ENCODE results near the gene TMC2.
A peak's percentile ranks its signal among the peaks of the same experiment; 100 is the strongest.

Gene TMC2

DNA sequence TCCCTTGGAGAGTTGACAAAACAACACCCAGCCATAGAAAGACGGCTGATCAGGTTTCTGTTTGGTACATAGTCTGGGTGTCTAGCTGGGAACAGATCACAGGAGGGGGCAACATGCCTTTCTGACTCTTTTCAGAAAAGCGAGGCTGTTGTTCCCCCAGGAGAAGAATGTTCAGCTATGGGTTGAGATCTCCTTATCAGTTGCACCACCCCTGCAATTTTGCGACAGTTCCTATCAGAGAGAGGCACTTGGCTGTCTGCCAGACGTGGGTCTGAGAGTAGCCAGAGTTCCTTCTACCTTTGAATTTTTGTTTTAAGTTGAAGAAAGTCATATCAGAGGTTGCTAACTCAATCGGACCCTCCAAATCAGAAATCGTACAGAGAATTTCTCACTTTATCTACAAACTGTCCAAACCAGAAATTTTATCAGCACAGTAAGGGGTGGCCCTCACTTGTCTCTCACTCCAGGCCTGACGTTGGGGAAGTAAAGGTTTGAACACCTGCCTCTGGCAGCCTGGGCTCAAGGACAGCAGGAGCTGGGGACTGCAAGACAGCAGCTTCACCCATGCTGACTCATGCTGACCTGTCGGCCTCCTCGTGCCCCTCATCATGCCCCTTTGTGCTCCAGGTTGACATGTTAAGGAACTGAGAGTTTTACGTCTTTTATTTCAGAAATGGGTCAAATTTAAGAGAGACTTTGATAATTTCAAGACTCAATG, 42.3 kb downstream of the TMC2 start:
- DNase-seq (ENCODE audit: low read depth, low spot score): no peak

DNA sequence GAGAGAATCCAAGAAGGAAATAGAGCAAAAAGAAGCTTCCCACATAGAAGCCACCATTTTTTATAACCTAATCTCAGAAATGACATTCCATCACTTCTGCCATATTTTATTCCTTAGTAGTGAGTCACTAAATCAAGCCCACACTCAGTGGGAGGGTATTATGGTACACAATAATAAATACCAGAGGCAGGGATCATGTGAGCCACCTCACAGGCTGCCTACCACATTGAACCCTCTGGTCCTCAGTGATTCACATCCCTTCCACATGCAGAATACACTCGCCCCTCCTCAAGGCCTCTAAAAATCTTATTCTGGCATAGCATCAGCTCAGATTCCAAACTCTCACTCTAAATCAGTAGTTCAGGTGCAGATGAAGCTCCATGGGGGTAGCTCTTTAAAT, 49.4 kb downstream of the TMC2 start:
- H3K27ac ChIP-seq (ENCODE audit: low read length): no peak overlapping the region
- no peaks in the 10 kb centered on the region for H3K36me3 ChIP-seq (ENCODE audit: control insufficient read depth, insufficient read depth, low read length)
- H3K27me3 ChIP-seq (ENCODE audit: control insufficient read depth, insufficient read depth, low read length): no peaks in the 10 kb centered on the region
- H3K4me3 ChIP-seq (ENCODE audit: low read length): no peak overlapping the region
- no peak for DNase-seq (ENCODE audit: low read depth, low spot score)
- no CpG with 5 or more reads among the region's 1 CpG for whole genome bisulfite sequencing (ENCODE audit: insufficient coverage, insufficient read length)
- H3K4me1 ChIP-seq (ENCODE audit: control insufficient read depth, insufficient read depth, low read length): no peaks in the 10 kb centered on the region
- no peaks in the 10 kb centered on the region for H3K9me3 ChIP-seq (ENCODE audit: control insufficient read depth, insufficient read depth, low read length)

More for the DNA sequence above, 42.3 kb downstream of the TMC2 start:
- WGBS (ENCODE audit: insufficient coverage, insufficient read length): no CpG with 5 or more reads among the region's 10 CpGs
- Histone ChIP-seq H3K4me3 (ENCODE audit: low read length) (no peak overlapping the region), H3K9me3 (ENCODE audit: control insufficient read depth, insufficient read depth, low read length) (no peaks in the 10 kb centered on the region), H3K27ac (ENCODE audit: low read length) (no peak overlapping the region), H3K4me1 (ENCODE audit: control insufficient read depth, insufficient read depth, low read length) (no peaks in the 10 kb centered on the region), H3K36me3 (ENCODE audit: control insufficient read depth, insufficient read depth, low read length) (no peaks in the 10 kb centered on the region), H3K27me3 (ENCODE audit: control insufficient read depth, insufficient read depth, low read length) (no peaks in the 10 kb centered on the region)

DNA sequence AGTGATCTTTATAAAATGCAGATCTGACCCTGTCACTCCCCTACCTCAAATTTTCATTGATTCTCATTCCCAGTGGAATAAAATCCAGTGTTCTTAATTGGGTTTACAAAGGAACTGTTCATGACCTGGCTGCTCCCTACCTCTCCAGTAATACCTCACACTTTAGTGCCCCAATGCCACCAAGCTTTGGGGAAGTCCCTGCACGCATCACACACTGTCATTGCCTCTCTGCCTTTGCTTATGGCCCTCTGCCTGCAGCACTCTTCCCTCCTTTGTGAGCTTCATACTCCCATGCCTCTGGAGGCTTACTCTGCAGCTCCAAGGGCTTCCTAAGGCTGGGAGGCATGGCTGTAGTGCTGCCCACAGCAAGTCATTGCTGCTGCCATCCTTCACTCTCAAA, 57.4 kb downstream of the TMC2 start:
- H3K27me3 ChIP-seq (ENCODE audit: control insufficient read depth, insufficient read depth, low read length): no peaks in the 10 kb centered on the region
- no peaks in the 10 kb centered on the region for H3K36me3 ChIP-seq (ENCODE audit: control insufficient read depth, insufficient read depth, low read length)
- 0 out of 2 replicates have a peak, but pooled peaks cover 2% of the 10 kb centered on the region for H3K4me1 ChIP-seq (ENCODE audit: control insufficient read depth, insufficient read depth, low read length)
- H3K27ac ChIP-seq (ENCODE audit: low read length): no peak overlapping the region
- DNase-seq (ENCODE audit: low read depth, low spot score): no peak
- no peaks in the 10 kb centered on the region for H3K9me3 ChIP-seq (ENCODE audit: control insufficient read depth, insufficient read depth, low read length)
- no peak overlapping the region for H3K4me3 ChIP-seq (ENCODE audit: low read length)
- WGBS (ENCODE audit: insufficient coverage, insufficient read length): no CpG with 5 or more reads among the region's 1 CpG

DNA sequence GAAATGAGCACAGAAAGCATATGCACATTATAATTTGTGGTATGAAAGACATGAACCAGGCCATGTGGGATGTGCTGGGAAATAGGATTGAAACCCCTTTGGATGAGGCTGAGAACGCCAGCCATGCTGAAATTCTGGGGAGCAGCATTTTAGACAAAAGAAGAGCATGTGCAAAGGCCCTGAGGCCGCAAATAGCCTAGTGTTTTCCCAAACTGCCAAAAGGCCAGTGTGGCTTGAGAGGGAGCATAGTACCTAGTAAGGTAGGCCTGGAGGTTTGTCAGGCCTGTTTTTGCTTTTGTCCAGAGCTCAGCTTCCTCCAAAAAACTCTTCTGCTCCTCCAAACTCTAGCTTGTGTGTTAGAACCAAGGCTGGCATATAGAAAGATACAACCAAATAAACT, 58.7 kb downstream of the TMC2 start:
- Histone ChIP-seq H3K27me3 (ENCODE audit: control insufficient read depth, insufficient read depth, low read length) (no peaks in the 10 kb centered on the region; the same call in 1 of the 2 replicates), H3K4me3 (ENCODE audit: low read length) (no peak overlapping the region), H3K9me3 (ENCODE audit: control insufficient read depth, insufficient read depth, low read length) (no peaks in the 10 kb centered on the region), H3K27ac (ENCODE audit: low read length) (no peak overlapping the region), H3K4me1 (ENCODE audit: control insufficient read depth, insufficient read depth, low read length) (0 out of 2 replicates have a peak, but pooled peaks cover 3% of the 10 kb centered on the region), H3K36me3 (ENCODE audit: control insufficient read depth, insufficient read depth, low read length) (no peaks in the 10 kb centered on the region)
- DNase-seq (ENCODE audit: low read depth, low spot score): no peak
- no CpG with 5 or more reads among the region's 2 CpGs for WGBS (ENCODE audit: insufficient coverage, insufficient read length)

DNA sequence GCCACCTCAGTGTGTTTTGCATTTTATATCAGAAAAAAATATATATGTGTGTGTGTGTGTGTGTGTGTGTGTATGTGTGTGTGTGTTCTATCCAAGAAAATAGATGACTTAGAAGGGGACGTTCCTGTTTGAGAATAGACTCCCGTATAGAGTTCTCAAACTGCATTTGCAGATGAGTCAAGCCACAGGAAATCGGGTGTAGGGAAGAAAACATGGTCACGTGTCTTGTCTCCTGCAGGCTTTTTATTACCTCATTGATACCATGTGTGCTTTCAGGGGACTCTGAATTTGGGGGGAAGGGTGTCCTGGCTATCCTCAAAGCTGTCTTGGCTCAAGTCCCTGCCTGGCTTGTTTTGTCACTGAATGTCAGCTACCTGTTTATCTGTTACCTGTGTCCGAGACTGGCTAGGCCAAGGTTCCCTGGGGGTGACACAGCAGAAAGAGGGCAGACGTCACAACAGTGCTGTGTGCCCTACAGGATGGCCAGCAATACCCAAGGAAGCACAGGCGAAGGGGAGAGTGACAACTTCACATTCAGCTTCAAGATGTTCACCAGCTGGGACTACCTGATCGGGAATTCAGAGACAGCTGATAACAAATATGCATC, 60.4 kb downstream of the TMC2 start:
- no peaks in the 10 kb centered on the region; the same call in 1 of the 2 replicates for H3K27me3 ChIP-seq (ENCODE audit: control insufficient read depth, insufficient read depth, low read length)
- WGBS (ENCODE audit: insufficient coverage, insufficient read length): no CpG with 5 or more reads among the region's 8 CpGs
- DNase-seq (ENCODE audit: low read depth, low spot score): no peak

DNA sequence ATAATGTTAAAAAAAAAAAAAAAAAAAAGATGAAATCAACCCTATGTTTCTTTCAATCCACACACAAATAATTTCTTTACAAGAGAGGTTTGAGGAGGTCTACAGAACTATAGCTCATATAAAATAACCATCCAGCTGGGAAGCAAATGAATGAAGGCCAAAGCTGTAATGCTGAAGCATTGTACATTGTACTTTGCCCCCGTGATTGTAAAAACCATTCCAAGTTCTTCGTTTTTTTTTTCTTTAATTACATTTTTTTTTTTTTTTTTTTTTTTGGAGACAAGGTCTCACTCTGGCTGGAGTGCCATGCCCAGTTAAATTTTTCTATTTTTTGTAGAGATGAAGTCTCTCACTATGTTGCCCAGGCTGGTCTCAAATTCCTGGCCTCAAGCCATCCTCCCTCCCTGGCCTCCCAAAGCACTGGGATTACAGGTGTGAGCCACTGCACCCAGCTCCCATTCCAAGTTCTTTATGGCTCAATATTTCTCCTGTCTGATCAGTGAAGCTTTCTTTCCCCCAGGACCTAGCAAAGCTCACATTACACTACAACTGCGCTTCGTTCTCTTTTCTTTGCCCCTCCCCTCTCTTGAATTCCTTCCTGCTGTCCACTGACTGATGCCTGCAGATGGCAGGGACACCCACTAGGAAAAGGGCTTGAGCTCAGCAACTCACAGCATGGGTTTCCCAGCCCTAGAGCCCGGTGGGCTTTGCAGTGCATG, 63.1 kb downstream of the TMC2 start:
- WGBS (ENCODE audit: insufficient coverage, insufficient read length): no CpG with 5 or more reads among the region's 5 CpGs
- no peaks in the 10 kb centered on the region for H3K9me3 ChIP-seq (ENCODE audit: control insufficient read depth, insufficient read depth, low read length)
- H3K27me3 ChIP-seq (ENCODE audit: control insufficient read depth, insufficient read depth, low read length): no peaks in the 10 kb centered on the region; the same call in 1 of the 2 replicates
- H3K4me3 ChIP-seq (ENCODE audit: low read length): no peak overlapping the region
- peak; percentile 5 for DNase-seq (ENCODE audit: low read depth, low spot score)
- H3K36me3 ChIP-seq (ENCODE audit: control insufficient read depth, insufficient read depth, low read length): no peaks in the 10 kb centered on the region
- no peak overlapping the region for H3K27ac ChIP-seq (ENCODE audit: low read length)
- H3K4me1 ChIP-seq (ENCODE audit: control insufficient read depth, insufficient read depth, low read length): 0 out of 2 replicates have a peak, but pooled peaks cover 3% of the 10 kb centered on the region

More for the DNA sequence above, 60.4 kb downstream of the TMC2 start:
- H3K27ac ChIP-seq (ENCODE audit: low read length): no peak overlapping the region
- H3K9me3 ChIP-seq (ENCODE audit: control insufficient read depth, insufficient read depth, low read length): no peaks in the 10 kb centered on the region
- H3K4me1 ChIP-seq (ENCODE audit: control insufficient read depth, insufficient read depth, low read length): 0 out of 2 replicates have a peak, but pooled peaks cover 3% of the 10 kb centered on the region
- H3K4me3 ChIP-seq (ENCODE audit: low read length): no peak overlapping the region
- H3K36me3 ChIP-seq (ENCODE audit: control insufficient read depth, insufficient read depth, low read length): no peaks in the 10 kb centered on the region

DNA sequence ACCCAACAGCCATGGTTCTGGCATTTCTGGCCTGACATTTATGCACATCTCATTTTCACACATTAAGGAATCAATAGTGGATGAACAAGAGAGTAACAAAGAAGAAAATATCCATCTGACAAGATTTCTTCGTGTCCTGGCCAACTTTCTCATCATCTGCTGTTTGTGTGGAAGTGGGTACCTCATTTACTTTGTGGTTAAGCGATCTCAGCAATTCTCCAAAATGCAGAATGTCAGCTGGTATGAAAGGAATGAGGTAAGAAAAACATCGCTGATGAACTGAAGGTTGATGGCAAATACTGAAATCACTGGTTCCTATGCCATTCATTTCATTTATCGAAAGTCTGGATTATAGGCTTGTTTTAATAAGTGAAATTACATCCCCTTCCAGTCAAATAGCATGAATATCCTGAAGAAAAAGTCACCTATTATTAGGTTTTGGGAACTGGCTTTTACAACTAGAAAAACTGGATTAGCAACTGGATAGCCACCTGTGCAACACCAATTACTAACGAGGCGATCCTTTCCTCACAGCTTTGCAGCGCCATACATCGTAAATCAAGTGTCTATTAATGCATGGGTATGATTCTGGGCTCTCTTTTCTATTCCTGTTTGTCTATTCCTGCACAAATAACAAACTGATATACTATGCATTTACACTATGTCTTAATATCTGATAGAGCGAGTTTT, 65.8 kb downstream of the TMC2 start:
- Histone ChIP-seq H3K36me3 (ENCODE audit: control insufficient read depth, insufficient read depth, low read length) (no peaks in the 10 kb centered on the region), H3K9me3 (ENCODE audit: control insufficient read depth, insufficient read depth, low read length) (no peaks in the 10 kb centered on the region; the same call in 1 of the 2 replicates), H3K4me1 (ENCODE audit: control insufficient read depth, insufficient read depth, low read length) (0 out of 2 replicates have a peak, but pooled peaks cover 1% of the 10 kb centered on the region), H3K27me3 (ENCODE audit: control insufficient read depth, insufficient read depth, low read length) (no peaks in the 10 kb centered on the region; the same call in 1 of the 2 replicates), H3K27ac (ENCODE audit: low read length) (no peak overlapping the region), H3K4me3 (ENCODE audit: low read length) (no peak overlapping the region)
- WGBS (ENCODE audit: insufficient coverage, insufficient read length): no CpG with 5 or more reads among the region's 9 CpGs
- DNase-seq (ENCODE audit: low read depth, low spot score): no peak

DNA sequence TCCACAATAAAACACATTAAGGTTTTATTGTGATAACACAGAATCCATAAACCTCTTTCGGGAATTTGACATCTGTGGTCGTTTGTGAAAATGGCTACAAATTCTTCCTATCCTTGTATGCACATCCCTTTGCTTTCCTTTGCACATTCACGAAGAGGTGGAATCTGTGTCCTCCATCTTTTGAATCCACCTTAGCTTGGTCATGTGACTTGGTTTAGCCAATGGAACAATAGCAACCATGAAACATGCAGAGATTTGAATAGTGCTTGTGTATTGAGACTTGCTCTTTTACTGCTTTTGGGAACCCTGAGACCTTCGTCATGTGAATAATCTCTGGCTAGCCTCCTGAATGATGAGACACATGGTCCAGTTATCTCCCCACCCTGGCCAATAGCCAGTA, 66.4 kb downstream of the TMC2 start:
- no peak overlapping the region for H3K27ac ChIP-seq (ENCODE audit: low read length)
- no peak overlapping the region for H3K4me3 ChIP-seq (ENCODE audit: low read length)
- H3K36me3 ChIP-seq (ENCODE audit: control insufficient read depth, insufficient read depth, low read length): no peaks in the 10 kb centered on the region
- WGBS (ENCODE audit: insufficient coverage, insufficient read length): no CpG with 5 or more reads among the region's 4 CpGs
- DNase-seq (ENCODE audit: low read depth, low spot score): no peak
- H3K9me3 ChIP-seq (ENCODE audit: control insufficient read depth, insufficient read depth, low read length): no peaks in the 10 kb centered on the region; the same call in 1 of the 2 replicates
- no peaks in the 10 kb centered on the region; the same call in 1 of the 2 replicates for H3K27me3 ChIP-seq (ENCODE audit: control insufficient read depth, insufficient read depth, low read length)
- H3K4me1 ChIP-seq (ENCODE audit: control insufficient read depth, insufficient read depth, low read length): 0 out of 2 replicates have a peak, but pooled peaks cover 1% of the 10 kb centered on the region

DNA sequence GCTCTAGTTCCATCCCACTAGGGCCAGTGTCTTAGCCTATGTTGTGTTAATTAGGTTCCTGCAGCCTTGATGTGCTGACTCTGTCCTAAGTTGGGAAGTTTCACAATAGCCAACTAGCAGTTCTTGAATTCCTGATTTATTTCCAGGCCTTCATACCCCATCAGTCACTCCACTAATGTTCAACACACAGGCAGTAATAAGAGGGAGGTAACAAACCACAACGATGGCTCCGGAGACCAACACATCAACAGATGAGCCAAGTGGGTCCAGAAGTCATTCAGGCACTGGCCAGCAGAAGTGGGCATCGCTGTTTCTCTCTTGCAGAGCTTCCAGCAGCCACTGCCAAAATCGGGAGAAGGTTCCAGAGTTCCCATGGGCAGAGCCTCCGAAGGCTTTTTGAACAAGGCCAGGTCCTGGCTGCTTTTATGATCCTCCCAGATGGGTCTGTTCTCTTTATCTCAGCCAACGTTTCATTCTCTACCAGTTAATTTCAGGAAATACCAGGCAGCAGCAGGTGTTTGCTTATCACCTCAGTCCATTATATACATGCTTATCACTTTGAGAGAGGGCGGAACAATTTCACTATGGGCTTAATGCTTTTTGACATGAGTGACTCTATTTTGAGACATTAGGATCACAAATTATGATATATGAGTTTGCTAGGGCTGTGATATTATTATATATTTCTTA, 67.6 kb downstream of the TMC2 start:
- H3K9me3 ChIP-seq (ENCODE audit: control insufficient read depth, insufficient read depth, low read length): no peaks in the 10 kb centered on the region; the same call in 1 of the 2 replicates
- no peaks in the 10 kb centered on the region for H3K36me3 ChIP-seq (ENCODE audit: control insufficient read depth, insufficient read depth, low read length)
- no peak for DNase-seq (ENCODE audit: low read depth, low spot score)
- WGBS (ENCODE audit: insufficient coverage, insufficient read length): no CpG with 5 or more reads among the region's 7 CpGs
- no peak overlapping the region for H3K27ac ChIP-seq (ENCODE audit: low read length)
- H3K4me3 ChIP-seq (ENCODE audit: low read length): no peak overlapping the region
- 0 out of 2 replicates have a peak, but pooled peaks cover 1% of the 10 kb centered on the region for H3K4me1 ChIP-seq (ENCODE audit: control insufficient read depth, insufficient read depth, low read length)
- no peaks in the 10 kb centered on the region; the same call in 1 of the 2 replicates for H3K27me3 ChIP-seq (ENCODE audit: control insufficient read depth, insufficient read depth, low read length)

Measured in iPS DF 6.9 (cell line).